ENCODE data around the gene TCF4.

TCF4 gene

DNA sequence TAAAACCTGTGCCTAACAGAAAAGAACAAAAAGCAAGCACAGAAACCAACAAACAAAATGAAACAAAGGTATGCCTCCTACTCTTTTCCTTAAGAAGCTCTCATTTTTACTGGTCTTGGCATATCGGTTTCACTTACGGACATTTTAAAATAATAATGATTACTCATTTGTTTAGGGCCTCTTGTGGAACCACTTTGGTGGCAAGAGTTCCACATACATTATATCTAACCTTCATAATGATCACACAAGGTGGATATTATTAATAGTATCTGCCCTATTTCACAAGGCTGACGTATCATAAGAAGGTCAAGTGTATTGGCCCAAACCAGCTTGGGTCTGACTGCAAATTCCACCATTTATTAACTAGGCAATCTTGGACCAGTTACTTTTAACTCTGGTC, 304.7 kb downstream of the TCF4 start:
- DNase-seq, result no peak

DNA sequence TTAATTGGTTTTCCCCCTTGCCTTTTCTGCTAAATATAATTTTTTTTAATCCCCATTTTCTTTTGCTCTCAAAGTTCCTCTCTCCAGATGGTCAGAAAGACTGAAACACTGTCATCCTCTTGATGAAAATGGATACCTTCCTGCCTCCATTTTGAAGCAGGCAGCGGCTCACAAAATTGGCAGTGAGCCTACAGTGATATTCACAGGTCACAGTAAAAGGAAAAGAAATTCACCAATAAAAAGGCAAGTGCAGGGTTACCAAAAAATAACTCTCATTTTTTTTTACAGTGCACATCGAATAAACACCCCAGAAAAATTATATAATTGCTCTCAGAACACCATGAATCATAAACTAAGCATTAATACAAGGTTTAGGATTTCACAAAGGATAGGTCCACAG, 307.5 kb downstream of the TCF4 start:
- DNase-seq, result no peak

- DNase-seq, result no peak
These were observed 312.7 kb downstream of the TCF4 start for GRCh38 chr18:55275039-55275901.

- no peak for DNase-seq
These were observed 315.3 kb downstream of the TCF4 start for GRCh38 chr18:55272510-55273243.

GRCh38 chr18:55269622-55270021, 318.4 kb downstream of the TCF4 start:
- no peak for DNase-seq

DNA sequence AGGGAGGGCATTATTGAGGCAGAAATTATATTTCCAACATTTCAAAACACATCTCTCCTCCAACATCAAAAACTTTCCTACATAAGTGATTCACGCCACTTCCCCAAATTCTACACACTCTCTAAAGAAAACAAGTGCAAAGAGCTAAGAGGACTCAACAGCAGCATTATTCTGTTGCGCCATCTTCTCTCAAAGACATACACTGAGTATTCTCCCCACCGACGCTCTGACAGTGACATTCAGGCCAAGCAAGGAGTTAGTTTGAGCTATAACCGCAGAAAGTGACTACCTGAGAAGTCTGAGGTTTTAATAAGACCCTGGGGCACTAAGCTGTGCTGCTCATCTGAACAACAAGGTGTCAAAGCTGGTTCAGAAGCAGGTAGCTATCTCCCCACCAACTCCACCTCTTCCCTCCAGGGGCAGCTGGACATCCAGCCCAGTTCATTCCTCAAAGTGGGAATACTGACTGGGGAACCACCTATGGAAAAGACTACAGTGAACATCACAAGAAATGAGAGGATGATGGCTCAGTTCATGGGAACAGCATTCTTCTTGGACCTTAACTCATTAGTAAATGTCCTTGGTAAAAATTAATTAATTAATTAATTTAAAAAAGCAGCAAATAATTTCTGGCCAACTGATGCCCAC, 319.2 kb downstream of the TCF4 start:
- DNase-seq, result no peak

DNA sequence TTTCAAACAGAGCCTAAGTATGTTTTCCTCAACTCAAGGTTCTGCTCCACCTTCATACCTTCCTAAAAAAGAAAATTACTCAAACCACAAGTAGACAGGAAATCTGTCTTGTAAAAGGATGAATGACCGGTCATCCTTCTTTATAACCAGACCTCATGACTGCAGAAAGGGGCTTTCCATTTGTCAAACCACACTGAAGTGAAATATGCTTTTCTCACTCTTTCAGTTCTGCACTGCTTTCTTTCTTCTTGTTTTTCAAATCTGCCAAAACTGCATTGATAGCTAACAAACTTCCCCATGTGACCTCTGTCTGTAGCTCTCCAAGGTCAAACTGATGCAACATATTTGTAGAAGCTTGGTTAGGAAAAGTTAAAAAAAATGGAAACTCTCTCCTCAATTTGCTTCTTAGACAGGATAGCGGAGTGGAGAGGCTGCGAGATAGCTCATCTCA, 319.8 kb downstream of the TCF4 start:
- no peak for DNase-seq

DNA sequence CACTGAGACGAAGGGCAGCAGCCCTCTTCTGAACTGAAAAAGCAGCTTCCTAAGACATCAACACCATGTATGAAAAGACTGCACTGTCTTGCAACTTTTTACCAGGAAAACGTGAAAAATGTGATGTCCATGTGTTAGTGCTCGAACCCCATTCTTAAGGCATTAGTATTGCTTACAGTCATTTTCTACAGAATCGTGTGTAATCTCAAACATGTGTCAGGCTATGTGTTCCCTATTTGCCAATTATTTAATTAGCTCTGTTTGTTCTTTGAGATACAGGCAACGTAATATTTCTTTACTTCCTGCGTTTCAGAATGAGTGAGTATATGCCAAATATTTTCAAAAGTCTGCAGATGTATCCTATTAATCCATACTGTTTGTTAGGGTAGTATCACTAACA, 321.0 kb downstream of the TCF4 start:
- DNase-seq, result no peak

GRCh38 chr18:55265984-55266383, 322.0 kb downstream of the TCF4 start:
- DNase-seq, result no peak

DNA sequence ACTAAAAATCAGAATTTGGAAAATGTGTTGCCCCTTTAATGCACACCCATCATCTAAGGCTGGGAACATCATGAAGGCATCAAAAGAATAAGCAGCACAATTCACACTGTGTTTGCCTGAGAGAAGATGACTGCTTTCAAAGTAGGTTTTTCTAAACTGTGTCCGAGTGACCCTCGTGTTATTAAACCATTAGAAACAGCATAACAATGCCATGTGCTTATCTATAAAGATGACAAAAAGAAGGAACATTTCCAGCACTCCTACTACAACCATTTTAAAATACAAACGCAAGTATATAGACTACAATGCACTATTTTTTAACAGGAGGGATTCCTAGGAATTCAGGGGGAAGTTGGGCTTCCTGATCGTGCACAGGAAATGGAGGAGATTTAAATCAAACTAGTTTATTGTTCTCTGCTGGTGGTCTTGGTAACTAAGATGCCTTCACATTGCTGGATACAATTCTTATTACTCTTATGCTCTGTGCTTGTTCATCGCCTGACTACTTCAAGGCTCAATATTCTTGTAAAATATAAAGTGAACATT, 322.8 kb downstream of the TCF4 start:
- DNase-seq, result no peak

DNA sequence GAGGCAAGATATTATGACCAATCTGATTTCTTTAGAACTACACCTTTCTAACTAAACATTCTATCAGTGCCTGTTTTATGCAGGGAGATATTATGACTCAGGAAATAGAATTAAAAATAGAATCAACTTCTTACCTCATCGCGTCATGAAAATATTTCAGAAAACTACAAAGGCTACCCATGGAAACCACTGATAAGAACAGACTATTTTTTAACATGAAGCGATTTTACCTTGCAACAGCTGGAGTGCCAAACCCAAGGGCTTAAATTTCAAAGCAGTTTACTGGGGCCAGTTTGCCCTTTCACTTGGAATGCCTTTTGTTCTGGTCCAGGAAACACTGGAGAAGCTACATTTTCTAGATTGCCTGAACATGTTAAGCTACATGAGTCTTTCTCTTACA, 323.9 kb downstream of the TCF4 start:
- DNase-seq, result no peak

- DNase-seq, result no peak
These were observed 325.9 kb downstream of the TCF4 start for GRCh38 chr18:55262021-55262560.

GRCh38 chr18:55261253-55261652, 326.7 kb downstream of the TCF4 start:
- DNase-seq, result no peak

- DNase-seq, result no peak
These were observed 329.9 kb downstream of the TCF4 start for GRCh38 chr18:55258088-55258487.

- peak; percentile 59 for DNase-seq
These were observed 331.1 kb downstream of the TCF4 start for GRCh38 chr18:55256929-55257289.

DNA sequence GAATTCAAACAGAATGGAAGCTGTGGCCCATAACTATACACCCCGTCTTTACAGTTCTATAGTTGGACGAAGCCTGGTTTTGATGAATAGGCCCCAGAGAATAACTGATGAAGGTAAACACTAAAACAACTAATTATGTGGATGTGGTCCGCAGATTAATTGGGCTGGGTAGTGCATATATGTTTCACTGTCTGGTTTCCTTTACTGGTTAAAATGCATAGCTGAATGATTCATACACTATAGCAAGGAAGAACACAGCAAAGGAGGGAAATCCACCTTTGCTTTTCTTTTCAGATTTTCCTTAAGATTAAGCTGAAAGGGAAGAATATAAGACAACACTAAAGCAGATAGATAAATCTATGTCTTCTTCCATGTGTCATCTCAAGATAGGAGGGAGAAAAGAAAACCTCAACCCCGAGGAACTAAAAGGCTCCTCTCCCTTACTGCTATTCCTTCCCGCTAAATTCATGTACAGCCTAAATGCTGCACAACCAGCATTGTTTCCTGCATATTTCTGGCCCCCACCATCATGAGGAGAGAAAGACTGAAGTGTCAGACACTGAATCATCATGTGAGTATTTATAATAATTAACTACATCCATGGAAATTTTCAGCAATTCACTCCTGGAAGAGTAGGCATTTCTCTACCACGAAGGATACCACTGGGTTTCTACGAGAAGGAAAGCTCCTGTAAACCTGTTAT, 331.6 kb downstream of the TCF4 start:
- DNase-seq, result no peak

DNA sequence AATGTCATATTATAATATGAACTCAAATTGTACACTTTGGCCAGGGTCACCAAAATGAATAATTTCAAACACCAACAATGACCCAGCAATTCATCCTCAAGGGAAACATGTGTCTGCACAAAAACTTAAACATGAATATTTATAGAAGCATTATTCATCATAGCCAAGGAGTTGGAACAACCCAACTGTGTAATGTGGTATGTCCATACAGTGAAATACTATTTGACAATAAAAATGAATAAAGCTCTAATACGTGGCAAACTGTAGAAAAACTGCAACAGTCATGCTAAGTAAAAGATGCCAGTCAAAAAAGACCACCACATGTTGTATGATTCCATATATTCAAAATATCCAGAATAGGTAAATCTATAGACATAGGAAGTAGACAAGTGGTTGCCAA, 334.2 kb downstream of the TCF4 start:
- DNase-seq, result no peak

DNA sequence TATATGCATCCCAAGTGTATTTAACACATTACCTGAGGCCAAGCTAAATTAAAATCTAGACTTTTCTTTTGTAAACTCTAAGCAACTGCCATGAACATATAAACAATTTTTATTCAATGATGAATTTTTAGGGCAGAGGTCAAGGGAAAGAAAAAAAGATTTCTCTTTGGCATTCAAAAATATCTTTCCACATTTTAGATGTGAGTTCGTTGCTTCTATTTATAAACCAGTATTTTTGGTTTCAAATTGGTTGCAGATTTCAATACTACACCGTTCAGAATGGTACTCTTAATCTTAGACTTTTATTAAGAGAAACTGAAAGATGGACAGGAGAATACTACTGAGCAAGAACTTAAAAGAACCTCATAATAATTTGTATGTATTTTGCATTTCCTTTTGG, 335.1 kb downstream of the TCF4 start:
- DNase-seq, result no peak

DNA sequence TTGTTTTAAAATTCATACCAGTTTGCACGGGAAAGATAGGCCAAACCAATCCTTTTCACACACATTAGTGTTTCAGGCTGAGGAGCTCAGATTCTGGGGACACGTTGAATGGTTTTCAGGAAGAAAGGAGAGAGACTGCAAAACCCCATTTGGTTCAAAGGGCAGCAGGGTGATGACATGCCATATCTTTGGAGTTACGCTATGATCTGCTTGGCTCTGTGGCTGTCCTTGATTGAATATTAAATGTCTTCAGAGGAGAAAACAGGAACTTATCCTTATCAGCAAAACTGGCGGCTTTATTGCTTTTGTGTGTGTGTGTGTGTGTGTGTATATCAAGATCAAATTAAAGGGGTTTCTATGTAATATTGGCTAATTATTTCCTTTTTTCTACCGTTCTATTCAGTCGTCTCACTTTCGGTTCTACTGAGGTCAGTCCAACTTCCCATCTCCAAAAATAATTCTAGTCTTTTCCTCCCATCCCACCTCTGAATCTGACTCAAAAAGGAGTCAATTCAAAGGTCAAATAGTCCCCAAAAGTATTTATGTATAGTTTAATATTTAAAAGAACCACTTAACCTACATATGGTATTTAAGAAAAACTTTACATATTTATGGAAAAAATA, 335.8 kb downstream of the TCF4 start:
- no peak for DNase-seq

- DNase-seq, result no peak
These were observed 336.6 kb downstream of the TCF4 start for GRCh38 chr18:55251254-55251971.

- no peak for DNase-seq
These were observed 337.2 kb downstream of the TCF4 start for GRCh38 chr18:55250768-55251173.
